Loucy (cell line): ENCODE data around the gene PECR.

Experiments
- H2AFZ ChIP-seq: fragments of 200-600 bp; sonication (generic); 2 replicates; pipeline ENCODE4 v1.6.0; 2016; ENCODE audit warnings: antibody characterized with exemption, mild to moderate bottlenecking, low read length, moderate library complexity
- H3F3A ChIP-seq: fragments of 200-600 bp; 2 replicates; pipeline ENCODE4 v1.6.0; 2016; ENCODE audit warnings: antibody characterized with exemption, low read depth, mild to moderate bottlenecking
- H3K27me3 ChIP-seq: fragments of 200-600 bp; sonication (generic); 2 replicates; pipeline ENCODE4 v1.6.1; 2014; ENCODE audit warnings: low read length, mild to moderate bottlenecking; ENCODE audit not compliant: insufficient read depth, poor library complexity, severe bottlenecking
- H3K36me3 ChIP-seq: fragments of 200-600 bp; sonication (generic); 2 replicates; pipeline ENCODE4 v1.6.1; 2016; ENCODE audit warnings: low read length; ENCODE audit not compliant: insufficient read depth
- H3K4me1 ChIP-seq: fragments of 200-600 bp; sonication (generic); 2 replicates; pipeline ENCODE4 v1.5.1; 2014; ENCODE audit warnings: low read length, mild to moderate bottlenecking; ENCODE audit not compliant: insufficient read depth, poor library complexity, severe bottlenecking
- H3K4me2 ChIP-seq: fragments of 200-600 bp; sonication (generic); 2 replicates; pipeline ENCODE4 v1.6.0; 2014; ENCODE audit warnings: antibody characterized with exemption, low read length, low read depth, mild to moderate bottlenecking; ENCODE audit not compliant: poor library complexity, severe bottlenecking
- H3K4me3 ChIP-seq: fragments of 200-600 bp; sonication (generic); 2 replicates; pipeline ENCODE4 v1.5.1; 2014; ENCODE audit warnings: low read length, mild to moderate bottlenecking, mixed read lengths; ENCODE audit not compliant: poor library complexity, severe bottlenecking
- H3K79me2 ChIP-seq: fragments of 200-600 bp; sonication (generic); 2 replicates; pipeline ENCODE4 v1.6.1; 2014; ENCODE audit warnings: low read length; ENCODE audit not compliant: insufficient read depth
- H3K9ac ChIP-seq: fragments of 200-600 bp; sonication (generic); 2 replicates; pipeline ENCODE4 v1.6.0; 2014; ENCODE audit warnings: mild to moderate bottlenecking, low read depth, low read length, moderate library complexity; ENCODE audit not compliant: poor library complexity, severe bottlenecking
- H3K9me2 ChIP-seq: fragments of 200-600 bp; sonication (generic); replicated peaks from 2 replicates; pipeline ENCODE4 v1.6.1; 2016; ENCODE audit warnings: low read depth, low read length, mixed read lengths
- H3K9me3 ChIP-seq: fragments of 200-600 bp; sonication (generic); 2 replicates; pipeline ENCODE4 v1.6.1; 2014; ENCODE audit warnings: mild to moderate bottlenecking, antibody characterized with exemption, low read length, low read depth; ENCODE audit not compliant: insufficient read depth
- H4K20me1 ChIP-seq: fragments of 200-600 bp; sonication (generic); 2 replicates; pipeline ENCODE4 v1.6.0; 2014; ENCODE audit warnings: antibody characterized with exemption, low read length, mild to moderate bottlenecking; ENCODE audit not compliant: insufficient read depth, poor library complexity, severe bottlenecking
- EZH2phosphoT487 ChIP-seq: fragments of 200-600 bp; IDR thresholded peaks from 2 replicates; pipeline ENCODE4 v1.6.1; 2018; ENCODE audit warnings: antibody characterized with exemption, mild to moderate bottlenecking, moderate library complexity, borderline replicate concordance
- TF ChIP-seq, protein P1 (sequence below): fragments of 200-600 bp; sonication (generic); conservative IDR thresholded peaks from 2 replicates; pipeline ENCODE4 v1.5.1; 2014; ENCODE audit warnings: mild to moderate bottlenecking, antibody characterized with exemption, low read length

PECR gene

DNA sequence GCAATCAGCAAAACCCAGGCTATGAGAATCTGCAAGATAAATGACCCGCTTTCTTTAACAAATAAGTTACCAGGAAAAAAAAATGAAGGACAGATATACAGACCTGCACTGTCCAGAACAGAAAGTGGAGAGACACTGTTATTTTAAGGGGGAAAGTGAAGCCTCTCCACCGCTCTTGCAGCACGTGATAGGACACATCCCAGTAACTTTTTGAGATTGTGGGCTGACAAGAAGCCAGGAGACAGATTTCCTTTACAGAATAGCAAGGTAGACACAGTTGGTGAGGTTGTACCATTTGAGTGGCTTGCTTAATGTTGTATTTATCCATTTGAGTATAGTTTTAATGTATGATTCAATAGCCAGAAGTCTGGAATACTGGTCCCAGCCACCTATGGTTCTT is 13.1 kb upstream of the PECR start:
- TF ChIP-seq, protein P1, sequence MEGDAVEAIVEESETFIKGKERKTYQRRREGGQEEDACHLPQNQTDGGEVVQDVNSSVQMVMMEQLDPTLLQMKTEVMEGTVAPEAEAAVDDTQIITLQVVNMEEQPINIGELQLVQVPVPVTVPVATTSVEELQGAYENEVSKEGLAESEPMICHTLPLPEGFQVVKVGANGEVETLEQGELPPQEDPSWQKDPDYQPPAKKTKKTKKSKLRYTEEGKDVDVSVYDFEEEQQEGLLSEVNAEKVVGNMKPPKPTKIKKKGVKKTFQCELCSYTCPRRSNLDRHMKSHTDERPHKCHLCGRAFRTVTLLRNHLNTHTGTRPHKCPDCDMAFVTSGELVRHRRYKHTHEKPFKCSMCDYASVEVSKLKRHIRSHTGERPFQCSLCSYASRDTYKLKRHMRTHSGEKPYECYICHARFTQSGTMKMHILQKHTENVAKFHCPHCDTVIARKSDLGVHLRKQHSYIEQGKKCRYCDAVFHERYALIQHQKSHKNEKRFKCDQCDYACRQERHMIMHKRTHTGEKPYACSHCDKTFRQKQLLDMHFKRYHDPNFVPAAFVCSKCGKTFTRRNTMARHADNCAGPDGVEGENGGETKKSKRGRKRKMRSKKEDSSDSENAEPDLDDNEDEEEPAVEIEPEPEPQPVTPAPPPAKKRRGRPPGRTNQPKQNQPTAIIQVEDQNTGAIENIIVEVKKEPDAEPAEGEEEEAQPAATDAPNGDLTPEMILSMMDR, result no peak
- no peak for TF ChIP-seq EZH2phosphoT487
- H3K79me2 ChIP-seq, result no peaks in the 10 kb centered on the region
- H3K4me3 ChIP-seq, result no peak overlapping the region
- H4K20me1 ChIP-seq, result no peaks in the 10 kb centered on the region
- no peaks in the 10 kb centered on the region for H3F3A ChIP-seq
- H2AFZ ChIP-seq, result no peak overlapping the region
- H3K36me3 ChIP-seq, result no peaks in the 10 kb centered on the region
- no peaks in the 10 kb centered on the region for H3K9me2 ChIP-seq
- no peaks in the 10 kb centered on the region for H3K27me3 ChIP-seq
- no peak overlapping the region for H3K9ac ChIP-seq
- no peaks in the 10 kb centered on the region for H3K9me3 ChIP-seq
- no peaks in the 10 kb centered on the region for H3K4me1 ChIP-seq
- H3K4me2 ChIP-seq, result no peak overlapping the region

DNA sequence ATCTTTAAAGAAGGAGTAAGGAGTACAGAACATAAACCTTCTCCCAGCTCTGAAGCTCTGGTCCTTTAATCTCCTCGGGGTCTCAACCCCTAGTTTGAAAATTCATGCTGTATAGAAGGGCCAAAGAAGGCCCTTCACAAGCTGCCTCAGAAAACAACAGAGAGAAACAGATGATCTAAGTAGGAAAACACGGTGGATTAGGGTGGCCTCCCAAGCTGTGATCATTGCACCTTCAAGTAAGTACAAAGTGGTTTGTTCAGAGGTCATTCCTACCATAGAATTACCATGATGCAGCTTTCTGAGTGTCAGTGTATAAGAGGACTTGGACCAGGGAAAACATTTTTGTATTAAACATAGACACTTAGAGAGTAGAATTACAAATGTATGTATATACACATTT is 11.0 kb upstream of the PECR start:
- H3K4me1 ChIP-seq, result no peaks in the 10 kb centered on the region
- H3F3A ChIP-seq, result no peaks in the 10 kb centered on the region
- H3K9ac ChIP-seq, result no peak overlapping the region
- H3K27me3 ChIP-seq, result no peaks in the 10 kb centered on the region
- no peaks in the 10 kb centered on the region for H3K9me3 ChIP-seq
- no peak overlapping the region for H3K4me2 ChIP-seq
- no peaks in the 10 kb centered on the region for H3K36me3 ChIP-seq
- no peaks in the 10 kb centered on the region for H4K20me1 ChIP-seq
- no peak overlapping the region for H3K4me3 ChIP-seq
- no peak overlapping the region for H2AFZ ChIP-seq
- no peaks in the 10 kb centered on the region for H3K9me2 ChIP-seq
- no peak for TF ChIP-seq EZH2phosphoT487
- TF ChIP-seq, protein P1, result no peak
- H3K79me2 ChIP-seq, result no peaks in the 10 kb centered on the region

DNA sequence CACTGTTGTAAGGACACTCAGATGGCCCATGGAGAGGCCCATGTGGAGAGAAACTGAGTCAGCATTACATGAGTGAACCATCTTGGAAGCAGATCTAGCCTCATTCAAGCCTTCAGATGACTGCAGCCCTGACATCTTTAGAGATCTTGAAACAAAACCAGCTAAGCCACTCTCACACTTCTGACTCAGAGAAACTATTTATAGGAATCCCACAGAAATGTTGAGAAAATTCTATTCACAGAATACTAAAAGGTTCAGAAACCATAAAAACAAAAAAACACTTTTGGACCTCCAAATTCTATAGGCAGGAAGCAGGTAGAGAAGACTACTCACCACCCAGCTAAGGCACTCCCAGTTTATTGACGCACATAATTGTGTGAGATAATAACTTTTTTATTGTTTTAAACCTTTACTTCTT is 8.8 kb upstream of the PECR start:
- Histone ChIP-seq H4K20me1 (no peaks in the 10 kb centered on the region), H3K4me3 (no peak overlapping the region), H3K9me2 (no peaks in the 10 kb centered on the region), H3K36me3 (no peaks in the 10 kb centered on the region), H3K9ac (no peak overlapping the region), H3F3A (no peaks in the 10 kb centered on the region), H3K4me1 (peaks cover under 1% of the 10 kb centered on the region), H3K79me2 (no peaks in the 10 kb centered on the region), H3K4me2 (no peak overlapping the region), H2AFZ (no peak overlapping the region), H3K27me3 (no peaks in the 10 kb centered on the region), H3K9me3 (no peaks in the 10 kb centered on the region)
- TF ChIP-seq, protein P1, result no peak
- TF ChIP-seq EZH2phosphoT487, result no peak
